Skeletal muscle cell (primary cell): ENCODE measurements around the gene GNG8.

ENCODE experiments used
- DNase-seq: peaks from one replicate; pipeline ENCODE4 v3.0.0-alpha.2; 2010; ENCODE audit warnings: low read depth
- H3K4me3 ChIP-seq: 2 replicates; pipeline ENCODE4 v1.5.1; 2011; ENCODE audit warnings: low read depth, mild to moderate bottlenecking, control low read depth, low read length, moderate library complexity

The GNG8 gene

DNA sequence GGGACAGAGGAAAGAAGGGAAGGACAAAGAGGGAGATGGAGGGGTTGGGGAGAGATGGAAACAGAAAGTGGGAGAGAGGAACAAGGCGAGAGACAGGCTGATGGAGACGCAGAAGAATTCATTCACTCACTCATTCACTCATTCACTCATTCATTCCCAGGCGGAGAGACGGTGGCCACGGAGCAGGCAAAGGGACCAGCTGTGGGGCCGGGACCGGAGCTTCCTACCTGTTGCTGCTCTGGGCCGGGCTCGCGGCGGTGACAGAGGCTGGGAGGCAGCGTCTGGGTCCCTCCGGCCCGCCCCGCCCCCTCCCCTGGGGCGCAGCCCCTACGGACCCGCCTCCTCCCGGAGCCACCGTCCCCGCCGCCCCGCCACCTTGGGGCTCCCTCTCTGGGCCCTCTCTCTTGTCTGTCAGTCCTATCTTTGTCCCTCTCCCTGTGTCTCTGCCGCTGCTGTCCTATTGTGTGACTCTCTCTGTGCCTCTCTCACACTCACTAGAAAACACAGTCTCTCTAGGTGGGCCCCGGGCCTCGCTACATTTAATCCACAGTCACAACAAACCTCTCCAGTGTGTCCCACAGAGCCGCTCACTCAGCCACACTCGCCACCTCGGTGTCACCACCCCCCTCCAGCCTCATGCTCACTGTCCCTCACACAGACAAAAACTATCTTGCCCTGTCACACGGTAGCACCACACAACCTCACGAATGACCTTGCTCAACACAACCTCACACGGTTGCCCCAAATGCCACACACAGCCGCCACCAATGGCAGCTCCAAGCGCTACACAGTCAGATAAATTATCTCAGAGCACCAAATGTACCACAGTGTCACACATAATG, at the start of gene GNG8:
Gene GNG8, minus strand, starts transcription at position 283 of the 842 bp plus-strand sequence. CDS start 1,520 bp downstream, outside the sequence.
- no peak within 1 kb of the TSS for H3K4me3 ChIP-seq
- DNase-seq, result no peak

- H3K4me3 ChIP-seq, result no peak overlapping the region
Observed at GRCh38 chr19:46685189-46685588, 49.2 kb upstream of the GNG8 start.

GRCh38 chr19:46678110-46678732, 42.2 kb upstream of the GNG8 start:
- no peak for DNase-seq
- no peak overlapping the region for H3K4me3 ChIP-seq

More at GRCh38 chr19:46685189-46685588, 49.2 kb upstream of the GNG8 start:
- DNase-seq, result no peak

DNA sequence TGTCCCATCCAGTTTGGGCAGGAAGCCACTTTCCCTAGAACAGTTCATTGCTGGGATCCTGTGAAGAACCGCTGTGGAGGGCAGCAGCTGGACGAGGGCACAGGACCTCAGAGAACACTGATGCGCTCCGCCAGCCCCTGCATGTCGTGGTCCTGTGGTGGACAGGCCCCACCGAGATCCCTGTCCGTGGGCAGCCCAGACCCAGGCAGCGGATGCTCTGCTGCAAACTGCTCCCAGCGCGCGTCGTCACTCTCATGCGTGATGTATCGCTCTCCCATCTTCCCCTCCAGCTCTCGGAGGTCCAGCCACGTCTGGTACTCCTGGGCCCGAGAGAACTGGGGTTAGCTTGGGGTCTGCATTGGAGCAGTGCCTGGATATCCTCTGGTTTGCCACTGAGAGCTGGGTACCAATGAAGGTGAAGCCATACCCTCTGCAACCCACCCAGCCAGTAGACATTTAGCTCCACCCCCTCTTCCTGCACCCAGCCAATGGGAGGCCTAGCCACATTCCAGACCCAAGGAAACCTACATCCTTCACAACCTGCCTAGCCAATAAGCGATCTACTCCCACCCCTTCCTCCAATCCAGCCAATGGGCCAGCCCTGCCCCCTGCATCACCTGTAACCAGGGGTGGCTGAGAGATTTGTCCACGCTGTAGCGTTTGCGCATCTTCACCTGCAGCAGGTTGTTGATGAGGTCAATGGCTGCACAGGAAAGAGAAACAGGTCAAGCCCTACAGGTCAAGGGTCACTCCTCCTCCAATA, 38.6 kb upstream of the GNG8 start:
- no peak overlapping the region for H3K4me3 ChIP-seq
- no peak for DNase-seq

DNA sequence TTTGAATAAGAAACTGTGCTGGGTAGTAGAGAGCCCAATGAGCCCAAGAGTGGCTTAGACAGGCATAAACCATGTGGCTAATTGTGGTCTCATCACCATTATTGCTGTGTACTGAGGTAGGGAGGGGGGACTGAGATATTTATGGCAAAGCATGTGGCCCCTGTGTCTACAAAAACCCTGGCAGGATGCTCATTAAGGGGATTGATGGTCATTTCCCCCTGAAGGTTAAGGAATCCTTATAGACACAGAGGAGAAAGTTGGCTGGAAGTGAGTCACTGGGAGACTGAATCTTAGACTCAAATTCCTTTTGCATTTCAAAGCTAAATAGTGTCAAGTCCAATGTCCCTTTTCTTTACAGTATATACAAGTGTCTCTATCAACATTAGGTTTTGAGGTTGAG, 34.8 kb upstream of the GNG8 start:
- no peak for DNase-seq
- H3K4me3 ChIP-seq, result no peak overlapping the region

GRCh38 chr19:46668662-46669061, 32.7 kb upstream of the GNG8 start:
- H3K4me3 ChIP-seq, result no peak overlapping the region
- no peak for DNase-seq

- no peak for DNase-seq
- no peak overlapping the region for H3K4me3 ChIP-seq
Observed at GRCh38 chr19:46665072-46665471, 29.1 kb upstream of the GNG8 start.

GRCh38 chr19:46661735-46662592, 26.0 kb upstream of the GNG8 start:
- peak; percentile 57 for DNase-seq
- peak overlapping the region; percentile 48 for H3K4me3 ChIP-seq

GRCh38 chr19:46661020-46661731, 25.2 kb upstream of the GNG8 start, which contains the start of gene DACT3:
Gene DACT3, minus strand, starts transcription at chr19:46661182. Its CDS starts 118 bp downstream, at chr19:46661064.
- H3K4me3 ChIP-seq, result peak within 1 kb of the TSS; percentile 59
- peak; percentile 99 for DNase-seq

- DNase-seq, result no peak
Observed at GRCh38 chr19:46660551-46661019, 24.6 kb upstream of the GNG8 start.

DNA sequence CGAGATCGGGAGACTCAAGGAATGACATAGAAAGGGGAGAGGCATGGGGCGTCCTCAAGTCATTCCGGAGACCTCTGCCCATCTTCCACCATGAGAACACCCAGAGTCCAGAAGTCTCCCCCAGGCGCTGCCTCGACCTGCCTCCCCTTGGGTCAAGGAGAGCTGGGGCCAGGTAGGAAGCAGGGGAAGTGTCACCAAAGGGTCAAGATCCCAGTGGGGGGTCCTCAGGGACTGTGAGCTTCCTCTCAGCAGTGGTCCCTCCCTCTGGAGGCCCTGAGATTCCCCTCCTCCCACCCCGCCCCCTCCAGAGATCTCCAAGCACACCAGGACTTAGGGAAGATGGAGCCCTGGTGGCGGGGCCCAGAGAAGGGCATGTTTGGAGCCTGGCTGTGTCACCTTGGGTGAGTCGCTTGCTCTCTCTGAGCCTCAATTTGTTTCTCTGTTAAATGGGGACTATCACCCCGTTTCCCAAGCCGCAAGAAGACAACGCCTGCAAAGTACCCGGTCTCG, 24.1 kb upstream of the GNG8 start:
- DNase-seq, result no peak
- peak overlapping the region; percentile 59 for H3K4me3 ChIP-seq

More at GRCh38 chr19:46660551-46661019, 24.6 kb upstream of the GNG8 start:
- peak overlapping the region; percentile 59 for H3K4me3 ChIP-seq

DNA sequence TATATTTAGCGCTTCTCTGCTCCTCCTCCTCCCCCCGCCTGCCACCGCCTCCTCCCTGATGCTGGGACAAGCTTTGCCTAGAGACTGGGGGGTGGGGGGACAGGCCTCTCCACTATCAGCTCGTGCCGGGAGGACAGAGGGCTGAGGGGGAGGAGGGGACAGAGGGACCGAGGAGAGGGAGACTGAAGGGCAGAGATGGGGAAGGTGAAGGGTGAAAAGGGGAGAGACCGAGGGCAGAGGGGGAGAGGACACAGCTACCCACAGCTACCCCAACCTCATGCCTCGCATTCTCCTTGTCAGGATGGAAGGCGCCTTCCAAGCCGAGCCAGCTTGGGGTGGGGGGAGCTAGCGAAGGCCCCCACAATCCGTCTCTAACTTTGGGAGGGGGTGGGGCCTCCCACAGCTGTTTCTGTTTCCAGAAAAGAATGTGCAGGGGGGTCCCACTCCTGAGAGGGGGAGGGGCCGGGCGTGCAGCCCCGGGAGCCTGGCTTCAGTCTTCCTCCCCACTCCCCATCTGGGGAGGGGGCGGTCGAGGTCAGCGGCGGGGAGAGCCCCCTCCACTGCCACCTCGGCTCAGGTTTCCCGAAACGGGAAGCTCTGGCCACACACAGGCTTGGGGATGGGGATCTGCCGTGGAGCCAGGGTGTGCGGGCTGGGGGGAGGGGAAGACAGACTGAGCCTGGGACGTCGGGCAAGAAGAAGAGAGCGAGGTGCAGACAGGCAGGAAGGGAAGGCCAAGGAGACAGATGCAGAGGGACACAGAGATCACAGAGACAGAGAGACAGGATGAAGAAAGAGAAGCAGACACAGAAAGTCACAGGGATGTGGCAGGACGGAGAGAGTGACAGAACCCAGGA, 23.4 kb upstream of the GNG8 start:
- peak overlapping the region; percentile 59 for H3K4me3 ChIP-seq
- DNase-seq, result no peak

DNA sequence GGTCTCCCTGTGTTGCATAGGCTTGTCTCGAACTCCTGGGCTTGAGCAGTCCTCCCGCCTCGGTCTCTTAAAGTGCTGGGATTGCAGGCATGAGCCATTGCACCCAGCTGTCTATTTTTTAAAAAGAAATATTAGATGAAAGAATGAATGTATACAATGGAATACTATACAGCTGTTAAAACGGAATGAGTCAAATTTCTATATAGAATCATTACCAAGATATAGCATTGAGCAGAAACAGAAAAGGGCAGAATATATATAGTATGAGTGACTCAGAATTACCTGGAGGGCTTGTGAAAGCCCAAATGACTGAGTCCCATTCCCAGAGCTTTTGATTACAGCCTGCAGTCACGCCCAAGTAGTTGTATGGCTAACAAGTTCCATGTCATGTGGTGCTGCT, 20.5 kb upstream of the GNG8 start:
- H3K4me3 ChIP-seq, result no peak overlapping the region
- DNase-seq, result no peak

- H3K4me3 ChIP-seq, result no peak overlapping the region
- no peak for DNase-seq
Observed at GRCh38 chr19:46654621-46655152, 18.7 kb upstream of the GNG8 start.

DNA sequence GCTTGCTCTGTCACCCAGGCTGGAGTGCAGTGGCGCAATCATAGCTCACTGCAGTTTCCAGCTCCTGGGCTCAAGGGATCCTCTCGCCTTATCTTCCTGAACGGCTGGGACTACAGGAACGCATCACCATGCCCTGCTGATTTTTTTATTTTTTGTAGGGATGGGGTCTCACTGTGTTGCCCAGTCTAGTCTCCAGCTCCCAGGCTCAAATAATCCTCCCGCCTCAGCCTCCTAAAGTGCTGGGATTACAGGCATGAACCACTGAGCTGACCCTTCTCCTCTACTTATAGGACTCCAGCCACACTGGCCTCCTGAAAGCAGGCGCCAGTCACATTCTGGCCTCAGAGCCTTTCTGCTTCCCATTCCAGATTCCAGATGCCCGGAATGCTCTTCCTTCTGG, 14.4 kb upstream of the GNG8 start:
- H3K4me3 ChIP-seq, result no peak overlapping the region
- no peak for DNase-seq

DNA sequence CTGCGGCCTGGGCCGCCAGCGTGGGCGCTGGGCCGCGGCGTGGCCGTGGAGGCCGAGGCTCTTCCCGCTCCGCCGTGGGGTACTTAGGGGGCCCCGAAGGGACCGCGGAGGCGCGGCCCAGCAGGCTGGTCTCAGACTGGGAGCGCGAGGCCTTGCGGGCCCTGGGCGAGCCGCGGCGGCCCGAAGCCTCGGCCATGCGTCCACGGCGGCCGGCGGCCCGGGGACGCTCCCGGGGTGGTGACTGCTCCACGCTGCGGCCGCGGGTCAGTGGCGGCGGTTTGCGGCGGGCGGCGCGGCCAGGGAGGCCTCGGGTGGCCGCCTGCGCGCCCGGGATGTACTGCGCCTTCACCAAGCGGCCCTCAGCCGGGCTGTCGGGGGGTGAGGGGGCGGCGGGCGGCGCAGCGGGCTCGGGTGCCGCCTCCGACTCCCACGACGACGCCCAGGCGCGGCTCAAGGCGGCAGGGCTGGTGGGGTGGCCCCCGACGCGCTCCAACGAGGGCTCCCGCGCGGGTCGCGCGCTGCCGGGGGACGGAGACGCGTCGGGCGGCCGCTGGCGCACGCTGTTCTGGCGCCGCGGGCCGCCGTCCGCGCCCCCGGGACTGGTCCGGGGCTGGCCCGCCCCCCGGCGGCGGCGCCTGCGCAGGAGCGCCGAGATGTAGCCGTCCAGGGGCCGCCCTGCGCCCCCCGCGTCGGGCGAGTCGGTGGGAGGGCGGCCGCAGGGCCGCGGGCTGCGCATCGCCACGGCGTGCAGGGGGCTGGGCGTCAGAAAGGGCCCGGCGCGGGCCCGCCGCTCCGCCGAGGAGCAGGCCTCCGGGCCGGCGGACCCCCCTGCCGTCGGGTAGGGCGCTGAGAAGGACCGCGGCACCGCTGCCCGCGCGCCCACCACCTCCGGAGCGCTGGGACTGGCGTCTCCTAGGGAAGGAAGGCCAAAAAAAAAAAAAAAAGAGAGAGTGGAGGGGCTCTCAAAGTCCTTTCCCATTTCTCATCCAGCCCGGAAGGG, 13.3 kb upstream of the GNG8 start:
- no peak overlapping the region for H3K4me3 ChIP-seq
- no peak for DNase-seq
